GM12878 (cell line): ENCODE results near the gene FBXL17. TPM values are rescaled to one million over a fixed set of nuclear protein-coding genes. Genes with fewer than 3 reads are reported as not detected.

Source experiments
- ATAC-seq: fragments of 200-7000 bp; cut with Tn5 transposase; 3 replicates; pipeline ENCODE4 v1.9.1; 2020; ENCODE audit warnings: mild to moderate bottlenecking, moderate library complexity
- BruUV-seq: library from RNA; stranded (reverse); fragments of 400-500 nt; replicated peaks from 2 replicates; lab custom pipeline; 2021; lab: Mats Ljungman, UMichigan
- CTCF ChIA-PET: fragments of 300-600 bp; sonication (Branson Sonifier 250); formaldehyde crosslinking; extraction: SDS; loops from one replicate; lab custom pipeline; 2021; ENCODE audit warnings: inconsistent platforms; lab: Yijun Ruan, JAX
- POLR2A ChIA-PET: fragments of 350-600 bp; formaldehyde crosslinking; extraction: SDS; loops from one replicate; lab custom pipeline; 2021; ENCODE audit warnings: inconsistent platforms; lab: Charles Lee
- RAD21 ChIA-PET: fragments of 300-600 bp; sonication (Branson Sonifier 250); formaldehyde crosslinking; loops from one replicate; lab custom pipeline; 2023; ENCODE audit warnings: antibody characterized with exemption; ENCODE audit not compliant: unreplicated experiment; lab: Charles Lee
- SMC1A ChIA-PET: fragments of 300-600 bp; sonication (Branson Sonifier 250); formaldehyde crosslinking; loops from one replicate; lab custom pipeline; 2023; ENCODE audit not compliant: unreplicated experiment, uncharacterized antibody; lab: Charles Lee
- DNase-seq: peaks from one replicate; pipeline ENCODE4 v3.0.0-alpha.2; 2011; ENCODE audit warnings: low read depth, low spot score
- FAIRE-seq: peaks from 3 replicates; lab custom pipeline; 2011; peaks lifted over from hg19 to GRCh38; lab: Jason Lieb, UNC
- H2AFZ ChIP-seq: 2 replicates; pipeline ENCODE4 v1.6.0; 2011; ENCODE audit warnings: low read depth, low read length, control low read depth; ENCODE audit not compliant: control insufficient read depth
- H3K27ac ChIP-seq: 2 replicates; pipeline ENCODE4 v1.5.1; 2011; ENCODE audit warnings: control low read depth; ENCODE audit not compliant: control insufficient read depth, insufficient read depth
- H3K27me3 ChIP-seq, 2 experiments: replicated peaks in 1 of 2; 2 replicates each; pipeline versions ENCODE4 v1.6.0 to v1.6.1; 2011; ENCODE audit warnings: low read length in 1 of 2; ENCODE audit not compliant: control insufficient read depth in 2 of 2, insufficient read depth in 2 of 2
- H3K36me3 ChIP-seq, 2 experiments: 2 replicates each; pipeline ENCODE4 v1.5.1; 2011; ENCODE audit warnings: low read length in 1 of 2; ENCODE audit not compliant: control insufficient read depth in 2 of 2, insufficient read depth in 2 of 2
- H3K4me1 ChIP-seq: 2 replicates; pipeline ENCODE4 v1.6.1; 2011; ENCODE audit warnings: mild to moderate bottlenecking, low read length, moderate library complexity, mixed read lengths; ENCODE audit not compliant: control insufficient read depth, insufficient read depth
- H3K4me2 ChIP-seq: 2 replicates; pipeline ENCODE4 v1.6.0; 2011; ENCODE audit warnings: control low read depth; ENCODE audit not compliant: control insufficient read depth, insufficient read depth
- H3K4me3 ChIP-seq: fragments of 200-600 bp; sonication (generic); 2 replicates; pipeline ENCODE4 v1.5.1; 2016
- H3K79me2 ChIP-seq: 2 replicates; pipeline ENCODE4 v1.6.0; 2011; ENCODE audit warnings: low read length; ENCODE audit not compliant: control insufficient read depth, insufficient read depth
- H3K9ac ChIP-seq: 2 replicates; pipeline ENCODE4 v1.8.0; 2011; ENCODE audit warnings: low read length, control low read depth, mixed read lengths; ENCODE audit not compliant: control insufficient read depth, insufficient read depth
- H3K9me3 ChIP-seq: replicated peaks from 3 replicates; pipeline ENCODE4 v1.5.1; 2011; ENCODE audit warnings: mild to moderate bottlenecking, low read length; ENCODE audit not compliant: control insufficient read depth, insufficient read depth
- H4K20me1 ChIP-seq: 2 replicates; pipeline ENCODE4 v1.6.0; 2011; ENCODE audit not compliant: control insufficient read depth, insufficient read depth
- BMI1 ChIP-seq: fragments of 450-650 bp; IDR thresholded peaks from 2 replicates; pipeline ENCODE4 v1.6.1; 2016; ENCODE audit warnings: mild to moderate bottlenecking, moderate library complexity, borderline replicate concordance
- CTCF ChIP-seq, 3 experiments: IDR thresholded peaks in 2 of 3; conservative IDR thresholded peaks in 1 of 3; 2 replicates each; pipeline ENCODE4 v1.5.1; 2011; ENCODE audit warnings: low read depth in 3 of 3, low read length in 3 of 3, mild to moderate bottlenecking in 3 of 3, control low read depth in 2 of 3, moderate library complexity in 2 of 3, inconsistent platforms in 1 of 3, mixed read lengths in 1 of 3; ENCODE audit not compliant: control insufficient read depth in 2 of 3, insufficient read depth in 1 of 3; ENCODE audit errors: extremely low read depth in 1 of 3
- HDAC6 ChIP-seq: fragments of 200-600 bp; sonication (generic); IDR thresholded peaks from one replicate; pipeline ENCODE4 v1.8.0; 2017; ENCODE audit warnings: antibody characterized with exemption; ENCODE audit not compliant: unreplicated experiment
- IKZF2 ChIP-seq, 2 experiments: fragments of 450-650 bp; IDR thresholded peaks; 2 replicates each; pipeline ENCODE4 v1.6.1; 2017; ENCODE audit warnings: mild to moderate bottlenecking in 2 of 2, moderate library complexity in 2 of 2
- LARP7 ChIP-seq: fragments of 450-650 bp; IDR thresholded peaks from 2 replicates; pipeline ENCODE4 v1.6.1; 2017; ENCODE audit warnings: mild to moderate bottlenecking
- NKRF ChIP-seq: fragments of 450-650 bp; conservative IDR thresholded peaks from 2 replicates; pipeline ENCODE4 v1.6.1; 2017; ENCODE audit warnings: mild to moderate bottlenecking, moderate library complexity
- NR2C2 ChIP-seq: IDR thresholded peaks from 2 replicates; pipeline ENCODE4 v1.6.1; 2011; ENCODE audit warnings: borderline replicate concordance, low read depth; ENCODE audit not compliant: control insufficient read depth, insufficient read length
- PBX3 ChIP-seq: IDR thresholded peaks from 2 replicates; pipeline ENCODE4 v1.6.1; 2011; ENCODE audit warnings: mild to moderate bottlenecking, low read depth, low read length, moderate library complexity; ENCODE audit not compliant: insufficient replicate concordance
- RFX5 ChIP-seq: IDR thresholded peaks from 2 replicates; pipeline ENCODE4 v1.6.1; 2011; ENCODE audit warnings: low read depth, low read length, improper control_type of control experiment
- SREBF1 ChIP-seq: IDR thresholded peaks from 2 replicates; pipeline ENCODE4 v1.6.1; 2012; ENCODE audit warnings: mild to moderate bottlenecking, low read length
- ZNF207 ChIP-seq: fragments of 450-650 bp; IDR thresholded peaks from 2 replicates; pipeline ENCODE4 v1.6.1; 2014; ENCODE audit warnings: antibody characterized with exemption, mild to moderate bottlenecking, borderline replicate concordance
- ZNF622 ChIP-seq: fragments of 450-650 bp; IDR thresholded peaks from 2 replicates; pipeline ENCODE4 v1.6.1; 2017; ENCODE audit warnings: mild to moderate bottlenecking, inconsistent platforms
- WGBS: methylation state at CpG from one replicate; pipeline ENCODE4 v1.1.6; 2016; ENCODE audit warnings: low lambda C conversion rate; ENCODE audit not compliant: insufficient replicate concordance, insufficient coverage; ENCODE audit errors: missing lambda C conversion rate; 5-methylcytosine and 5-hydroxymethylcytosine counted together
- in situ Hi-C: fragments of 300-500 bp; cut with MboI; formaldehyde crosslinking; loops from 9 replicates; pipeline ENCODE4 v1.14.3; 2018; ENCODE audit warnings: mixed read lengths
- intact Hi-C: fragments of 100-400 bp; cut with micrococcal nuclease; formaldehyde crosslinking; loops from one replicate; pipeline ENCODE4 v1.14.2; 2022; ENCODE audit not compliant: unreplicated experiment
- polyA plus RNA-seq, 11 experiments: library from polyadenylated mRNA; depleted of rRNA in 4 of 11; unstranded in 6 of 11; stranded (reverse) in 5 of 11; fragments of >200 nt; fragmentation: Nextera tagmentation in 4 of 11; fragmentation: Illumina TruSeq in 1 of 11; extraction: Ambion mirVana in 4 of 11; extraction: Trizol in 1 of 11; gene quantifications; 1 replicate in 1 of 11; 2 replicates in 10 of 11; pipeline versions ENCODE4 v1.2.1 to v1.2.3, GENCODE V29; 2011 to 2016; ENCODE audit warnings: inconsistent platforms in 2 of 11, missing spikeins in 2 of 11, low read depth in 1 of 11
- total RNA-seq, 4 experiments: library from RNA; depleted of rRNA in 3 of 4; stranded (reverse); fragments of >200 nt in 3 of 4; fragmentation: Illumina TruSeq in 1 of 4; extraction: Trizol in 1 of 4; gene quantifications; 2 replicates each; pipeline versions ENCODE4 v1.2.1 to v1.2.3, GENCODE V29; 2013 to 2021
- TF ChIP-seq, protein P1 (sequence below): fragments of 450-650 bp; IDR thresholded peaks from 2 replicates; pipeline ENCODE4 v1.6.1; 2017; ENCODE audit warnings: mild to moderate bottlenecking, moderate library complexity

The FBXL17 gene
- total and polyA plus RNA-seq, 10 of the 15 experiments (the other 5 are each of a cell fraction or from before 2014, with no cell fraction given): 0.88 to 9.0 (median 4.4) TPM

- no peak for TF ChIP-seq PBX3
- TF ChIP-seq ZNF207: no peak
Measured at GRCh38 chr5:108111736-108112135, 270.2 kb downstream of the FBXL17 start (continued).

- Histone ChIP-seq H3K79me2 (no peaks in the 10 kb centered on the region), H3K27ac (no peak overlapping the region), H3K9me3 (no peaks in the 10 kb centered on the region), H3K36me3 (no peaks in the 10 kb centered on the region), H3K4me2 (no peak overlapping the region), H3K9ac (no peak overlapping the region), H3K27me3 (no peaks in the 10 kb centered on the region), H3K4me3 (no peak overlapping the region), H3K4me1 (no peaks in the 10 kb centered on the region), H4K20me1 (no peaks in the 10 kb centered on the region), H2AFZ (no peak overlapping the region)
- ChIA-PET POLR2A (no interaction called here), RAD21 (no interaction called here), SMC1A (no interaction called here), CTCF (interaction anchor here (0.7 kb wide), 1 partner anchor 727 kb away, joined by 3 read pairs; no protein-coding TSS in a partner anchor)
- TF ChIP-seq IKZF2 (IDR thresholded peaks at IDR 0.05) (no peak), BMI1 (no peak), ZNF622 (no peak), NKRF (no peak), NR2C2 (no peak), RFX5 (no peak), SREBF1 (no peak), CTCF (IDR thresholded peaks at IDR 0.05 in 2 of 3, conservative IDR thresholded peaks at IDR 0.05 in 1 of 3; ENCODE audit: control insufficient read depth in 2 of 3, extremely low read depth in 1 of 3, insufficient read depth in 1 of 3, low read depth in 3 of 3, low read length in 3 of 3) (no peak), LARP7 (no peak), HDAC6 (no peak)
- TF ChIP-seq, protein P1, sequence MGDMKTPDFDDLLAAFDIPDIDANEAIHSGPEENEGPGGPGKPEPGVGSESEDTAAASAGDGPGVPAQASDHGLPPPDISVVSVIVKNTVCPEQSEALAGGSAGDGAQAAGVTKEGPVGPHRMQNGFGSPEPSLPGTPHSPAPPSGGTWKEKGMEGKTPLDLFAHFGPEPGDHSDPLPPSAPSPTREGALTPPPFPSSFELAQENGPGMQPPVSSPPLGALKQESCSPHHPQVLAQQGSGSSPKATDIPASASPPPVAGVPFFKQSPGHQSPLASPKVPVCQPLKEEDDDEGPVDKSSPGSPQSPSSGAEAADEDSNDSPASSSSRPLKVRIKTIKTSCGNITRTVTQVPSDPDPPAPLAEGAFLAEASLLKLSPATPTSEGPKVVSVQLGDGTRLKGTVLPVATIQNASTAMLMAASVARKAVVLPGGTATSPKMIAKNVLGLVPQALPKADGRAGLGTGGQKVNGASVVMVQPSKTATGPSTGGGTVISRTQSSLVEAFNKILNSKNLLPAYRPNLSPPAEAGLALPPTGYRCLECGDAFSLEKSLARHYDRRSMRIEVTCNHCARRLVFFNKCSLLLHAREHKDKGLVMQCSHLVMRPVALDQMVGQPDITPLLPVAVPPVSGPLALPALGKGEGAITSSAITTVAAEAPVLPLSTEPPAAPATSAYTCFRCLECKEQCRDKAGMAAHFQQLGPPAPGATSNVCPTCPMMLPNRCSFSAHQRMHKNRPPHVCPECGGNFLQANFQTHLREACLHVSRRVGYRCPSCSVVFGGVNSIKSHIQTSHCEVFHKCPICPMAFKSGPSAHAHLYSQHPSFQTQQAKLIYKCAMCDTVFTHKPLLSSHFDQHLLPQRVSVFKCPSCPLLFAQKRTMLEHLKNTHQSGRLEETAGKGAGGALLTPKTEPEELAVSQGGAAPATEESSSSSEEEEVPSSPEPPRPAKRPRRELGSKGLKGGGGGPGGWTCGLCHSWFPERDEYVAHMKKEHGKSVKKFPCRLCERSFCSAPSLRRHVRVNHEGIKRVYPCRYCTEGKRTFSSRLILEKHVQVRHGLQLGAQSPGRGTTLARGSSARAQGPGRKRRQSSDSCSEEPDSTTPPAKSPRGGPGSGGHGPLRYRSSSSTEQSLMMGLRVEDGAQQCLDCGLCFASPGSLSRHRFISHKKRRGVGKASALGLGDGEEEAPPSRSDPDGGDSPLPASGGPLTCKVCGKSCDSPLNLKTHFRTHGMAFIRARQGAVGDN: no peak
- BruUV-seq: no TSS peak
- in situ Hi-C loops: no loop called here
- 79% methylated on average over 2 of the region's 2 CpGs for WGBS
- ATAC-seq: no peak
- FAIRE-seq: no peak
- intact Hi-C loops: no loop called here
- DNase-seq: no peak
Measured at GRCh38 chr5:108109059-108109458, 272.8 kb downstream of the FBXL17 start.
